GM12878 (cell line): ENCODE results near the gene CYB5R2. TPM values are rescaled to one million over a fixed set of nuclear protein-coding genes. Genes with fewer than 3 reads are reported as not detected.

ENCODE experiments used
- ATAC-seq: fragments of 200-7000 bp; cut with Tn5 transposase; 3 replicates; pipeline ENCODE4 v1.9.1; 2020; ENCODE audit warnings: mild to moderate bottlenecking, moderate library complexity
- BruUV-seq: library from RNA; stranded (reverse); fragments of 400-500 nt; replicated peaks from 2 replicates; lab custom pipeline; 2021; lab: Mats Ljungman, UMichigan
- CTCF ChIA-PET: fragments of 300-600 bp; sonication (Branson Sonifier 250); formaldehyde crosslinking; extraction: SDS; loops from one replicate; lab custom pipeline; 2021; ENCODE audit warnings: inconsistent platforms; lab: Yijun Ruan, JAX
- POLR2A ChIA-PET: fragments of 350-600 bp; formaldehyde crosslinking; extraction: SDS; loops from one replicate; lab custom pipeline; 2021; ENCODE audit warnings: inconsistent platforms; lab: Charles Lee
- RAD21 ChIA-PET: fragments of 300-600 bp; sonication (Branson Sonifier 250); formaldehyde crosslinking; loops from one replicate; lab custom pipeline; 2023; ENCODE audit warnings: antibody characterized with exemption; ENCODE audit not compliant: unreplicated experiment; lab: Charles Lee
- SMC1A ChIA-PET: fragments of 300-600 bp; sonication (Branson Sonifier 250); formaldehyde crosslinking; loops from one replicate; lab custom pipeline; 2023; ENCODE audit not compliant: unreplicated experiment, uncharacterized antibody; lab: Charles Lee
- DNase-seq: peaks from one replicate; pipeline ENCODE4 v3.0.0-alpha.2; 2011; ENCODE audit warnings: low read depth, low spot score
- FAIRE-seq: peaks from 3 replicates; lab custom pipeline; 2011; peaks lifted over from hg19 to GRCh38; lab: Jason Lieb, UNC
- H2AFZ ChIP-seq: 2 replicates; pipeline ENCODE4 v1.6.0; 2011; ENCODE audit warnings: low read depth, low read length, control low read depth; ENCODE audit not compliant: control insufficient read depth
- H3K27ac ChIP-seq: 2 replicates; pipeline ENCODE4 v1.5.1; 2011; ENCODE audit warnings: control low read depth; ENCODE audit not compliant: control insufficient read depth, insufficient read depth
- H3K27me3 ChIP-seq, 2 experiments: replicated peaks in 1 of 2; 2 replicates each; pipeline versions ENCODE4 v1.6.0 to v1.6.1; 2011; ENCODE audit warnings: low read length in 1 of 2; ENCODE audit not compliant: control insufficient read depth in 2 of 2, insufficient read depth in 2 of 2
- H3K36me3 ChIP-seq, 2 experiments: 2 replicates each; pipeline ENCODE4 v1.5.1; 2011; ENCODE audit warnings: low read length in 1 of 2; ENCODE audit not compliant: control insufficient read depth in 2 of 2, insufficient read depth in 2 of 2
- H3K4me1 ChIP-seq: 2 replicates; pipeline ENCODE4 v1.6.1; 2011; ENCODE audit warnings: mild to moderate bottlenecking, low read length, moderate library complexity, mixed read lengths; ENCODE audit not compliant: control insufficient read depth, insufficient read depth
- H3K4me2 ChIP-seq: 2 replicates; pipeline ENCODE4 v1.6.0; 2011; ENCODE audit warnings: control low read depth; ENCODE audit not compliant: control insufficient read depth, insufficient read depth
- H3K4me3 ChIP-seq: fragments of 200-600 bp; sonication (generic); 2 replicates; pipeline ENCODE4 v1.5.1; 2016
- H3K79me2 ChIP-seq: 2 replicates; pipeline ENCODE4 v1.6.0; 2011; ENCODE audit warnings: low read length; ENCODE audit not compliant: control insufficient read depth, insufficient read depth
- H3K9ac ChIP-seq: 2 replicates; pipeline ENCODE4 v1.8.0; 2011; ENCODE audit warnings: low read length, control low read depth, mixed read lengths; ENCODE audit not compliant: control insufficient read depth, insufficient read depth
- H3K9me3 ChIP-seq: replicated peaks from 3 replicates; pipeline ENCODE4 v1.5.1; 2011; ENCODE audit warnings: mild to moderate bottlenecking, low read length; ENCODE audit not compliant: control insufficient read depth, insufficient read depth
- H4K20me1 ChIP-seq: 2 replicates; pipeline ENCODE4 v1.6.0; 2011; ENCODE audit not compliant: control insufficient read depth, insufficient read depth
- CBFB ChIP-seq: IDR thresholded peaks from 2 replicates; pipeline ENCODE4 v1.6.1; 2016; ENCODE audit warnings: antibody characterized with exemption, low read depth
- EGR1 ChIP-seq, 2 experiments: IDR thresholded peaks; 1 replicate in 1 of 2; 2 replicates in 1 of 2; pipeline ENCODE4 v1.6.1; 2011 to 2012; ENCODE audit warnings: low read depth in 2 of 2, low read length in 2 of 2, borderline replicate concordance in 1 of 2, mild to moderate bottlenecking in 1 of 2, moderate library complexity in 1 of 2
- IRF4 ChIP-seq: IDR thresholded peaks from 2 replicates; pipeline ENCODE4 v1.6.1; 2011; ENCODE audit warnings: low read depth, low read length
- JUND ChIP-seq: IDR thresholded peaks from 2 replicates; pipeline ENCODE4 v1.6.1; 2012; ENCODE audit warnings: low read depth, mild to moderate bottlenecking, low read length, improper control_type of control experiment, moderate library complexity
- NFIC ChIP-seq: IDR thresholded peaks from 2 replicates; pipeline ENCODE4 v1.6.1; 2012; ENCODE audit warnings: low read depth, mild to moderate bottlenecking, inconsistent platforms, low read length, moderate library complexity
- NFYB ChIP-seq: IDR thresholded peaks from 2 replicates; pipeline ENCODE4 v1.6.1; 2011; ENCODE audit warnings: low read depth, mild to moderate bottlenecking, low read length, improper control_type of control experiment, moderate library complexity; ENCODE audit not compliant: insufficient read depth
- POLR2AphosphoS2 ChIP-seq: IDR thresholded peaks from 2 replicates; pipeline ENCODE4 v1.6.1; 2011; ENCODE audit warnings: low read depth, mild to moderate bottlenecking, low read length, improper control_type of control experiment, moderate library complexity
- RCOR1 ChIP-seq: conservative IDR thresholded peaks from 2 replicates; pipeline ENCODE4 v1.6.1; 2012; ENCODE audit warnings: low read depth, low read length, improper control_type of control experiment
- WGBS: methylation state at CpG from one replicate; pipeline ENCODE4 v1.1.6; 2016; ENCODE audit warnings: low lambda C conversion rate; ENCODE audit not compliant: insufficient replicate concordance, insufficient coverage; ENCODE audit errors: missing lambda C conversion rate; 5-methylcytosine and 5-hydroxymethylcytosine counted together
- in situ Hi-C: fragments of 300-500 bp; cut with MboI; formaldehyde crosslinking; loops from 9 replicates; pipeline ENCODE4 v1.14.3; 2018; ENCODE audit warnings: mixed read lengths
- intact Hi-C: fragments of 100-400 bp; cut with micrococcal nuclease; formaldehyde crosslinking; loops from one replicate; pipeline ENCODE4 v1.14.2; 2022; ENCODE audit not compliant: unreplicated experiment
- polyA plus RNA-seq, 11 experiments: library from polyadenylated mRNA; depleted of rRNA in 4 of 11; unstranded in 6 of 11; stranded (reverse) in 5 of 11; fragments of >200 nt; fragmentation: Nextera tagmentation in 4 of 11; fragmentation: Illumina TruSeq in 1 of 11; extraction: Ambion mirVana in 4 of 11; extraction: Trizol in 1 of 11; gene quantifications; 1 replicate in 1 of 11; 2 replicates in 10 of 11; pipeline versions ENCODE4 v1.2.1 to v1.2.3, GENCODE V29; 2011 to 2016; ENCODE audit warnings: inconsistent platforms in 2 of 11, missing spikeins in 2 of 11, low read depth in 1 of 11
- total RNA-seq, 4 experiments: library from RNA; depleted of rRNA in 3 of 4; stranded (reverse); fragments of >200 nt in 3 of 4; fragmentation: Illumina TruSeq in 1 of 4; extraction: Trizol in 1 of 4; gene quantifications; 2 replicates each; pipeline versions ENCODE4 v1.2.1 to v1.2.3, GENCODE V29; 2013 to 2021
- TF ChIP-seq, protein P1 (sequence below): fragments of 450-650 bp; IDR thresholded peaks from 2 replicates; pipeline ENCODE4 v1.6.1; 2017; ENCODE audit warnings: mild to moderate bottlenecking, moderate library complexity

The CYB5R2 gene
- total and polyA plus RNA-seq, 10 of the 15 experiments (the other 5 are each of a cell fraction or from before 2014, with no cell fraction given) = 21.0 to 111 (median 70.4) TPM

DNA sequence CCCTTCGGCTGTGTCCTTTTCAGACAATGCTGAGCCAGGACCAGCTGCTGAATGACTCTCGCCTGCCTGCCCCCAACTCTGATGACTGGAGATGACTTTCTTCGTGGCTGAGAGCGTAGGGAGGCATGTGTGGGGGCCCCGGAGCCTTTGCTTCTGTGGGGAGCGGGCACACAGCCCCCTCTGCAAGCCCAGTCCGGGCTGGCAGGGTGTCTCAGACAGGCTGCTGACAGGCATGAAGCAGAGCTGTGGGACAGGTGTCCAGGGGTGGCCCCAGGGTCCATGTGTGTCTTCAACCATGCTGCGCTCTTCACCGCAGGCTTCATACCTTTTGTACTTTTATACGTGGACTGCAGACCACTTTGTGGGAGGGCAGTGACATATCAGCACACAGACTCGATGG lies 16.6 kb downstream of the CYB5R2 start (continued):
- TF ChIP-seq, protein P1, sequence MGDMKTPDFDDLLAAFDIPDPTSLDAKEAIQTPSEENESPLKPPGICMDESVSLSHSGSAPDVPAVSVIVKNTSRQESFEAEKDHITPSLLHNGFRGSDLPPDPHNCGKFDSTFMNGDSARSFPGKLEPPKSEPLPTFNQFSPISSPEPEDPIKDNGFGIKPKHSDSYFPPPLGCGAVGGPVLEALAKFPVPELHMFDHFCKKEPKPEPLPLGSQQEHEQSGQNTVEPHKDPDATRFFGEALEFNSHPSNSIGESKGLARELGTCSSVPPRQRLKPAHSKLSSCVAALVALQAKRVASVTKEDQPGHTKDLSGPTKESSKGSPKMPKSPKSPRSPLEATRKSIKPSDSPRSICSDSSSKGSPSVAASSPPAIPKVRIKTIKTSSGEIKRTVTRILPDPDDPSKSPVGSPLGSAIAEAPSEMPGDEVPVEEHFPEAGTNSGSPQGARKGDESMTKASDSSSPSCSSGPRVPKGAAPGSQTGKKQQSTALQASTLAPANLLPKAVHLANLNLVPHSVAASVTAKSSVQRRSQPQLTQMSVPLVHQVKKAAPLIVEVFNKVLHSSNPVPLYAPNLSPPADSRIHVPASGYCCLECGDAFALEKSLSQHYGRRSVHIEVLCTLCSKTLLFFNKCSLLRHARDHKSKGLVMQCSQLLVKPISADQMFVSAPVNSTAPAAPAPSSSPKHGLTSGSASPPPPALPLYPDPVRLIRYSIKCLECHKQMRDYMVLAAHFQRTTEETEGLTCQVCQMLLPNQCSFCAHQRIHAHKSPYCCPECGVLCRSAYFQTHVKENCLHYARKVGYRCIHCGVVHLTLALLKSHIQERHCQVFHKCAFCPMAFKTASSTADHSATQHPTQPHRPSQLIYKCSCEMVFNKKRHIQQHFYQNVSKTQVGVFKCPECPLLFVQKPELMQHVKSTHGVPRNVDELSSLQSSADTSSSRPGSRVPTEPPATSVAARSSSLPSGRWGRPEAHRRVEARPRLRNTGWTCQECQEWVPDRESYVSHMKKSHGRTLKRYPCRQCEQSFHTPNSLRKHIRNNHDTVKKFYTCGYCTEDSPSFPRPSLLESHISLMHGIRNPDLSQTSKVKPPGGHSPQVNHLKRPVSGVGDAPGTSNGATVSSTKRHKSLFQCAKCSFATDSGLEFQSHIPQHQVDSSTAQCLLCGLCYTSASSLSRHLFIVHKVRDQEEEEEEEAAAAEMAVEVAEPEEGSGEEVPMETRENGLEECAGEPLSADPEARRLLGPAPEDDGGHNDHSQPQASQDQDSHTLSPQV = no peak
- no peak for TF ChIP-seq RCOR1
- TF ChIP-seq IRF4 = no peak

DNA sequence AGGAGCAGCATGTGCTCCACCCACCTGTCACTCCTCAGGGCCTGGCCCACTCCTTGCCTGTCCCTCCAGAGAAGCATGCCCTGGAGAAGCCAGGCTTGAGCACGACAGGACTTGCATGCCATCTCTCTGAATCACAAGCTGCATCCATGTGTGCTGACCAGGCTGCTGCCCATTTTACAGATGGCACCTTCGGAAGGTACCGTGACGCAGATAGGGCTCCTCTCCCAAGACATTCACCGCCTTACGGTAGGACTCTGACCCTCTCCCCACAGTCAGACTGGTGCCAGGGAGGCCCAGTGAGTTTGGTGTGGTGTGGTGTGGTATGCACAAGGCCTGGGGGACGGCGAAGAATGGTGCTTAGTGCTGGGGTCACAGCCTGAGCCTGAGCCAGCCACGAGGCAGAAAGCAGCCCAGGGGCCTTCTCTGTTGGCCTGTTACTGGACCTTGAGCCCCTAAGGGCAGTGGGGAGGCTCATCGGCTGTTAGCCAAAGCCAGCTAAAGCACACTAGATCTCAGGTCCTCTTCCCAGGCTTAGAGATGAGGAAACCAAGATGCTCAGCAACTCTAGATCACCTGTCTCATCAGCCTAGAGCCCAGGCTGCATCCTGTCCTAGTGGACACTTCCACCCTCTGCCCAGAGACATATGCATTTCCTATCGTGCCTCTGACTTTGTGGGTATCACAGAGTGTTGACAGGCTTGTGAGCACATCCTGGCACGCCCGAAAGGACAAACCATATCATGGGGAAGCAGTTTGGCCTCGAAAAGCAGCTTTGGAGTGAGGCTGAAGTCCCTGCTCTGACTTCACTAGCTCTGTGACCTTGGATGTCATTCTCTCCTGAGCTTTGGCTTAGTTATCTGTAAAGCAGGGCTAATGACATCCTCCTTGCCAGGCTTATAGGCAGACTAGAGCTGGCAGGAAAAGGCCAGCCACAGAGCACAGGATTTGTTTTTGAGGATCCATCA lies 17.8 kb downstream of the CYB5R2 start:
- Histone ChIP-seq H2AFZ (no peak overlapping the region), H3K79me2 (no peaks in the 10 kb centered on the region), H3K27me3 (no peaks in the 10 kb centered on the region), H3K4me2 (no peak overlapping the region), H3K36me3 (peaks cover 28 to 50% of the 10 kb centered on the region in 2 experiments), H3K9me3 (no peaks in the 10 kb centered on the region; the same call in 2 of the 3 replicates), H3K4me3 (no peak overlapping the region), H3K9ac (no peak overlapping the region), H4K20me1 (no peaks in the 10 kb centered on the region), H3K27ac (no peak overlapping the region), H3K4me1 (no peaks in the 10 kb centered on the region)
- no peak; the same call in 1 of the 3 replicates for ATAC-seq
- no peak for FAIRE-seq
- intact Hi-C loops (no loop called here), in situ Hi-C loops (no loop called here)
- SMC1A ChIA-PET = interaction anchor here (1.3 kb wide), 1 partner anchor 85 kb away, joined by 4 read pairs; no protein-coding TSS in a partner anchor
- no TSS peak for BruUV-seq
- CTCF ChIA-PET = interaction anchor here (1.1 to 2.7 kb wide), 4 partner anchors 10 to 143 kb away, joined by 6 to 15 read pairs (median 10); partner anchors contain the start of gene PPFIBP2
- DNase-seq = no peak
- POLR2A ChIA-PET = no interaction called here
- RAD21 ChIA-PET = interaction anchor here (1.6 to 2.0 kb wide), 2 partner anchors 84 to 303 kb away, joined by 3 to 11 read pairs; no protein-coding TSS in a partner anchor
- 73% methylated on average over 13 of the region's 14 CpGs for WGBS
- TF ChIP-seq NFYB = no peak
- TF ChIP-seq CBFB = no peak
- TF ChIP-seq EGR1 (IDR thresholded peaks at IDR 0.05; ENCODE audit: borderline replicate concordance in 1 of 2, low read depth in 2 of 2, low read length in 2 of 2) = no peak
- no peak for TF ChIP-seq JUND
- TF ChIP-seq POLR2AphosphoS2 = no peak
- TF ChIP-seq, protein P1 = no peak
- TF ChIP-seq NFIC = no peak
- TF ChIP-seq RCOR1 = no peak
